Esophagus muscularis mucosa (tissue), 3 donors: Measurements from ENCODE around the gene TIMM21.

Experiments used
- POLR2A ChIP-seq: fragments of 450-650 bp; IDR thresholded peaks from one replicate; pipeline ENCODE4 v1.6.1; 2017; ENCODE audit warnings: antibody characterized with exemption, moderate library complexity, mild to moderate bottlenecking, low read depth
- TF ChIP-seq, protein P1 (sequence below), 3 experiments: fragments of 200-600 bp in 2 of 3; fragments of 450-650 bp in 1 of 3; sonication (generic) in 2 of 3; IDR thresholded peaks; one replicate each; pipeline ENCODE4 v1.5.1; 2017 to 2019; ENCODE audit warnings: antibody characterized with exemption in 3 of 3, mild to moderate bottlenecking in 2 of 3, moderate library complexity in 1 of 3

DNA sequence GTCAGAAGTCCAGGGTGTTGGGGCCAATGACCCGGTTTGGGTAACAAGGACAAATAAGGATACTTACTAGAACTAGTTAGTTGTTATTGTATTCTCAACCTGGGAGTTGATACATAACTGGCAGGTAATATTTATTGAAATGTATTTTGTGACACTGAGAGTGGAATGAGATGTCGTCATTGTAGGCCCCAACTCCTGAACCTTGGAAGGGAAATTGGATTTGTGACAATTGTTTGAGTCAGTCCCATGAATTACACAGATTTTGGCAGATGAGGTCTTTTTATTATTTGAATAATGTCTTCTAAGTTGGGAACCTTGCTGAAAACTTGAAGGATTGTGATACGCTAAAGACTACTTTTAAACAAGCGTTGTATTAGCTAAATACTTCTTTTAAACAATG is 5.1 kb downstream of the TIMM21 start:
- TF ChIP-seq POLR2A: no peak
- TF ChIP-seq, protein P1, sequence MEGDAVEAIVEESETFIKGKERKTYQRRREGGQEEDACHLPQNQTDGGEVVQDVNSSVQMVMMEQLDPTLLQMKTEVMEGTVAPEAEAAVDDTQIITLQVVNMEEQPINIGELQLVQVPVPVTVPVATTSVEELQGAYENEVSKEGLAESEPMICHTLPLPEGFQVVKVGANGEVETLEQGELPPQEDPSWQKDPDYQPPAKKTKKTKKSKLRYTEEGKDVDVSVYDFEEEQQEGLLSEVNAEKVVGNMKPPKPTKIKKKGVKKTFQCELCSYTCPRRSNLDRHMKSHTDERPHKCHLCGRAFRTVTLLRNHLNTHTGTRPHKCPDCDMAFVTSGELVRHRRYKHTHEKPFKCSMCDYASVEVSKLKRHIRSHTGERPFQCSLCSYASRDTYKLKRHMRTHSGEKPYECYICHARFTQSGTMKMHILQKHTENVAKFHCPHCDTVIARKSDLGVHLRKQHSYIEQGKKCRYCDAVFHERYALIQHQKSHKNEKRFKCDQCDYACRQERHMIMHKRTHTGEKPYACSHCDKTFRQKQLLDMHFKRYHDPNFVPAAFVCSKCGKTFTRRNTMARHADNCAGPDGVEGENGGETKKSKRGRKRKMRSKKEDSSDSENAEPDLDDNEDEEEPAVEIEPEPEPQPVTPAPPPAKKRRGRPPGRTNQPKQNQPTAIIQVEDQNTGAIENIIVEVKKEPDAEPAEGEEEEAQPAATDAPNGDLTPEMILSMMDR (IDR thresholded peaks at IDR 0.05): no peak
